Upper lobe of left lung (tissue), 6 donors: Measurements from ENCODE around the gene UIMC1. TPM values are rescaled to one million over a fixed set of nuclear protein-coding genes. Genes with fewer than 3 reads are reported as not detected.

Source experiments
- ATAC-seq, 2 donors: fragments of 200-7000 bp; cut with Tn5 transposase; one replicate each; pipeline ENCODE4 v1.9.1; 2022; ENCODE audit warnings: mild to moderate bottlenecking in 2 of 2, moderate library complexity in 2 of 2; ENCODE audit not compliant: low FRiP score in 2 of 2
- DNase-seq, 2 donors: peaks; one replicate each; pipeline ENCODE4 v3.0.0-alpha.2; 2019 to 2020
- H3K27ac ChIP-seq, 4 donors: fragments of 200-600 bp; sonication (generic); one replicate each; pipeline ENCODE4 v1.5.1; 2016 to 2019
- H3K27me3 ChIP-seq, 4 donors: fragments of 200-600 bp; sonication (generic); one replicate each; pipeline ENCODE4 v1.5.1; 2017 to 2019
- H3K36me3 ChIP-seq, 4 donors: fragments of 200-600 bp; sonication (generic); one replicate each; pipeline ENCODE4 v1.5.1; 2016 to 2019
- H3K4me1 ChIP-seq, 4 donors: fragments of 200-600 bp; sonication (generic); one replicate each; pipeline ENCODE4 v1.5.1; 2018 to 2019
- H3K4me3 ChIP-seq, 4 donors: fragments of 200-600 bp; sonication (generic); one replicate each; pipeline ENCODE4 v1.5.1; 2017 to 2019; ENCODE audit warnings: mild to moderate bottlenecking in 2 of 4, moderate library complexity in 1 of 4
- H3K9me3 ChIP-seq, 4 donors: fragments of 200-600 bp; sonication (generic); one replicate each; pipeline ENCODE4 v1.5.1; 2018 to 2019
- CTCF ChIP-seq, 6 experiments: fragments of 450-650 bp in 4 of 6; fragments of 200-600 bp in 2 of 6; sonication (generic) in 2 of 6; IDR thresholded peaks; one replicate each; pipeline ENCODE4 v1.5.1; 2016 to 2019; ENCODE audit warnings: antibody characterized with exemption in 6 of 6
- EP300 ChIP-seq, 4 donors: sonication (generic); formaldehyde crosslinking; IDR thresholded peaks; one replicate each; pipeline ENCODE4 v1.5.1; 2017; ENCODE audit warnings: antibody characterized with exemption in 4 of 4, control low read depth in 2 of 4
- POLR2A ChIP-seq, 4 donors: fragments of 450-650 bp; IDR thresholded peaks; one replicate each; pipeline ENCODE4 v1.5.1; 2016 to 2017; ENCODE audit warnings: antibody characterized with exemption in 4 of 4, mild to moderate bottlenecking in 2 of 4
- POLR2AphosphoS5 ChIP-seq, 2 donors: sonication (generic); formaldehyde crosslinking; IDR thresholded peaks; one replicate each; pipeline ENCODE4 v1.5.1; 2017; ENCODE audit warnings: antibody characterized with exemption in 2 of 2
- WGBS, 2 donors: methylation state at CpG; one replicate each; pipeline ENCODE4 v1.1.5; 2017 to 2018; 5-methylcytosine and 5-hydroxymethylcytosine counted together
- total RNA-seq, 6 donors: library from RNA; depleted of rRNA in 4 of 6; stranded (reverse); fragments of >200 nt in 4 of 6; gene quantifications; one replicate each; pipeline versions ENCODE4 v1.1.0 to v1.2.1, GENCODE V29; 2016 to 2021
- donor health status: DM: no; HTN: no; CAD: no; lungs with moderate emphysema.
- donor health status: DM: no; HTN: yes; CAD: no; lungs with severe emphysema.

The UIMC1 gene
- total RNA-seq, 6 donors from 2014 or later, result 26.7 to 87.0 (median 37.9) TPM

GRCh38 chr5:176965633-176966032, 40.9 kb downstream of the UIMC1 start:
- no peak for ATAC-seq
- WGBS, 2 donors, result 57 to 59% methylated on average over 1 of the region's 1 CpG
- TF ChIP-seq EP300 (IDR thresholded peaks at IDR 0.05) (no peak), POLR2A (IDR thresholded peaks at IDR 0.05) (no peak), CTCF (IDR thresholded peaks at IDR 0.05) (no peak), POLR2AphosphoS5 (IDR thresholded peaks at IDR 0.05) (no peak)
- no peaks in the 10 kb centered on the region for H3K9me3 ChIP-seq
- H3K27me3 ChIP-seq, result no peaks in the 10 kb centered on the region
- H3K27ac ChIP-seq, result no peak overlapping the region
- peaks cover 7 to 34% (median 19%) of the 10 kb centered on the region in 4 donors for H3K36me3 ChIP-seq
- no peaks in the 10 kb centered on the region for H3K4me1 ChIP-seq
- no peak overlapping the region for H3K4me3 ChIP-seq
- no peak for DNase-seq

GRCh38 chr5:176959051-176959450, 47.5 kb downstream of the UIMC1 start:
- Histone ChIP-seq H3K4me3 (no peak overlapping the region), H3K27me3 (no peaks in the 10 kb centered on the region), H3K4me1 (peaks cover 0 to 10% (median 0%) of the 10 kb centered on the region in 4 donors), H3K9me3 (no peaks in the 10 kb centered on the region), H3K27ac (no peak overlapping the region), H3K36me3 (peaks cover 0 to 38% (median 6%) of the 10 kb centered on the region in 4 donors)
- WGBS, 2 donors, result 68 to 70% methylated on average over 3 of the region's 3 CpGs
- TF ChIP-seq EP300 (IDR thresholded peaks at IDR 0.05), result no peak
- peak; percentile 17 to 54 (median 32) for TF ChIP-seq CTCF (IDR thresholded peaks at IDR 0.05)
- DNase-seq (no peak), ATAC-seq (no peak)

GRCh38 chr5:176956756-176957155, 49.8 kb downstream of the UIMC1 start:
- Histone ChIP-seq H3K9me3 (no peaks in the 10 kb centered on the region), H3K36me3 (peaks cover 0 to 57% (median 6%) of the 10 kb centered on the region in 4 donors), H3K27me3 (no peaks in the 10 kb centered on the region), H3K4me1 (peaks cover 0 to 10% (median 0%) of the 10 kb centered on the region in 4 donors), H3K4me3 (no peak overlapping the region), H3K27ac (no peak overlapping the region)
- no peak for DNase-seq
- TF ChIP-seq POLR2A (IDR thresholded peaks at IDR 0.05) (no peak), CTCF (IDR thresholded peaks at IDR 0.05) (no peak), POLR2AphosphoS5 (IDR thresholded peaks at IDR 0.05) (no peak)
- 95 to 100% methylated on average over 1 of the region's 1 CpG for WGBS, 2 donors
- ATAC-seq, result no peak

GRCh38 chr5:176955895-176956294, 50.7 kb downstream of the UIMC1 start:
- Histone ChIP-seq H3K9me3 (no peaks in the 10 kb centered on the region), H3K4me3 (no peak overlapping the region), H3K4me1 (peaks cover 0 to 10% (median 0%) of the 10 kb centered on the region in 4 donors), H3K36me3 (peaks cover 0 to 65% (median 10%) of the 10 kb centered on the region in 4 donors), H3K27ac (no peak overlapping the region), H3K27me3 (no peaks in the 10 kb centered on the region)
- DNase-seq, result no peak
- ATAC-seq, result no peak
- TF ChIP-seq EP300 (IDR thresholded peaks at IDR 0.05) (no peak), POLR2A (IDR thresholded peaks at IDR 0.05) (no peak), CTCF (IDR thresholded peaks at IDR 0.05) (no peak)

- ATAC-seq (no peak), DNase-seq (no peak)
- Histone ChIP-seq H3K27me3 (no peaks in the 10 kb centered on the region), H3K36me3 (peaks cover 0 to 83% (median 22%) of the 10 kb centered on the region in 4 donors), H3K4me3 (no peak overlapping the region), H3K27ac (no peak overlapping the region), H3K4me1 (peaks cover 0 to 10% (median 0%) of the 10 kb centered on the region in 4 donors), H3K9me3 (no peaks in the 10 kb centered on the region)
- WGBS, 2 donors, result 61 to 81% methylated on average over 2 of the region's 2 CpGs
- TF ChIP-seq EP300 (IDR thresholded peaks at IDR 0.05), result no peak
- TF ChIP-seq CTCF (IDR thresholded peaks at IDR 0.05), result no peak
- TF ChIP-seq POLR2A (IDR thresholded peaks at IDR 0.05), result no peak
- no peak for TF ChIP-seq POLR2AphosphoS5 (IDR thresholded peaks at IDR 0.05)
Measured at GRCh38 chr5:176954050-176954449, 52.5 kb downstream of the UIMC1 start.
